Measurements from ENCODE around the gene RTL1.

Gene RTL1

GRCh38 chr14:100878271-100879146 is 25.0 kb downstream of the RTL1 start:
- Histone ChIP-seq H3K79me2 (ENCODE audit: low read length) (no peaks in the 10 kb centered on the region), H3K27me3 (ENCODE audit: low read depth, low read length) (no peaks in the 10 kb centered on the region), H3K27ac (ENCODE audit: low read length) (no peak overlapping the region), H3K4me2 (ENCODE audit: low read length) (no peak overlapping the region), H3K9ac (ENCODE audit: low read length) (no peak overlapping the region), H3K4me3 (ENCODE audit: low read length) (no peak overlapping the region), H3K9me3 (ENCODE audit: insufficient read depth, low read length) (no peaks in the 10 kb centered on the region), H3K4me1 (ENCODE audit: low read length) (no peaks in the 10 kb centered on the region), H4K20me1 (ENCODE audit: insufficient read depth, low read length) (no peaks in the 10 kb centered on the region), H2AFZ (ENCODE audit: low read depth, low read length) (no peak overlapping the region), H3K36me3 (replicated peaks; ENCODE audit: low read depth, low read length) (no peaks in the 10 kb centered on the region)
- TF ChIP-seq CTCF (IDR thresholded peaks at IDR 0.05; ENCODE audit: low read depth, low read length) = no peak
- no peak for TF ChIP-seq EZH2phosphoT487 (IDR thresholded peaks at IDR 0.05; ENCODE audit: low read depth)

DNA sequence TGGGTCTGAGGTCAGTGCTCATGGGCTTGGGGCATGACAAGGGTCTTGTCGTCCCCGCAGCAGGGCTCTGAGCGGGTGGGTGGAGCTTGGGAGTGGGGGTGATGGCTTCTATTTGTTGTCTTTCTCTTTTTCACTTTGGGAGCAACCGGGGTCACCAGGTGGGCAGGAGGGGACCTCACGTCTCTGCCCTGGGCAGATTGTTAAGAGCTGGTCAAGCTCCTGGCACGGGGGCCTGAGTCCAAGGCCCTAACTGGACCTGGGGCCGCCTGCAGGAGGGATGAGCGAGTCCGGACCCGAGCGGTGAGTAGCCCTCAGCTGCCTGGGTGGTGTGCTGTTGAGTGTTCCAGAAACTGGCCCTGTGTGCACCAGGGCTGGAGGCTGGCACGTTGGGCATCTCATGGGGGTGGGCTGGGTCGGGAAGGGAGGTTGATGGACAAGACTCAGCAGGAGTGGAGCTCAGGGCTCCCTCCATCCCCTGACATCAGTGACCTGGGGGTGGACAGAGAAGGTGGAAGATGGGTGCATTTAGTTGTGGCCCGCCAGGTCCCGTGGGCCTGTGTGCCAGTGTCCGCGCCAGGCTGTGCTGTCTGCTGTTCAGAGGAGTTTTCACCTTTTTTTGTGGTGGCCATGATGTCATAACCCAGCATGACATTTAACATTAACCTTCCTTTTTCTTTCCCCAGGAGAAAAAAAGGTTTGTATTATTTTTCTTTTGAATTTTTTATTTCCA is 27.5 kb downstream of the RTL1 start:
- Histone ChIP-seq H3K27me3 (ENCODE audit: low read depth, low read length) (no peaks in the 10 kb centered on the region), H3K4me1 (ENCODE audit: low read length) (no peaks in the 10 kb centered on the region), H3K27ac (ENCODE audit: low read length) (no peak overlapping the region), H4K20me1 (ENCODE audit: insufficient read depth, low read length) (no peaks in the 10 kb centered on the region), H3K9me3 (ENCODE audit: insufficient read depth, low read length) (no peaks in the 10 kb centered on the region), H3K4me3 (ENCODE audit: low read length) (no peak overlapping the region), H3K36me3 (replicated peaks; ENCODE audit: low read depth, low read length) (no peaks in the 10 kb centered on the region), H3K79me2 (ENCODE audit: low read length) (no peaks in the 10 kb centered on the region), H3K4me2 (ENCODE audit: low read length) (no peak overlapping the region), H2AFZ (ENCODE audit: low read depth, low read length) (no peak overlapping the region), H3K9ac (ENCODE audit: low read length) (no peak overlapping the region)
- no peak for TF ChIP-seq EZH2phosphoT487 (IDR thresholded peaks at IDR 0.05; ENCODE audit: low read depth)
- no peak for TF ChIP-seq CTCF (IDR thresholded peaks at IDR 0.05; ENCODE audit: low read depth, low read length)

DNA sequence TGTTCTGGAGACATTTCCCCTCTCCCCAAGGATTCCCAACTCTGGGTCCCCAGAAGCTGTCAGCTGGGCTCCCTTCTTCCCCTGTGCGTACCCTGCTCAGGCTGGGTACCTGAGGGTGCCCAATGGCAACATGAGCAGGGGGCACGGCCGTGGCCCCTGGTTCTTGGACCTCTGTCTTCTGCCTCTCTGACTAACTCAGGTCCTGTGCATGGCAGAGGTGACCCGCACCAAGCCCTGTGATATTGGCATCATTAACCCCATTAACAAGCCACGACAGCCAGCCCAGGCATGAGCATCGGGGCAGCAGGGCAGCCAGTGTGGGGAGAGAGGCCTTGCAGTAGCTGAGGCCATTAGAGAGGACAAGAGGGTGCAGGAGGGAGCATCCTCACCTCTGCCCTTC is 28.4 kb downstream of the RTL1 start:
- Histone ChIP-seq H3K4me3 (ENCODE audit: low read length) (no peak overlapping the region), H3K27ac (ENCODE audit: low read length) (no peak overlapping the region), H3K4me2 (ENCODE audit: low read length) (no peak overlapping the region), H3K9ac (ENCODE audit: low read length) (no peak overlapping the region), H3K4me1 (ENCODE audit: low read length) (no peaks in the 10 kb centered on the region), H3K27me3 (ENCODE audit: low read depth, low read length) (no peaks in the 10 kb centered on the region), H3K9me3 (ENCODE audit: insufficient read depth, low read length) (no peaks in the 10 kb centered on the region), H2AFZ (ENCODE audit: low read depth, low read length) (no peak overlapping the region), H3K79me2 (ENCODE audit: low read length) (no peaks in the 10 kb centered on the region), H4K20me1 (ENCODE audit: insufficient read depth, low read length) (no peaks in the 10 kb centered on the region), H3K36me3 (replicated peaks; ENCODE audit: low read depth, low read length) (no peaks in the 10 kb centered on the region)
- no peak for TF ChIP-seq CTCF (IDR thresholded peaks at IDR 0.05; ENCODE audit: low read depth, low read length)
- TF ChIP-seq EZH2phosphoT487 (IDR thresholded peaks at IDR 0.05; ENCODE audit: low read depth) = no peak

DNA sequence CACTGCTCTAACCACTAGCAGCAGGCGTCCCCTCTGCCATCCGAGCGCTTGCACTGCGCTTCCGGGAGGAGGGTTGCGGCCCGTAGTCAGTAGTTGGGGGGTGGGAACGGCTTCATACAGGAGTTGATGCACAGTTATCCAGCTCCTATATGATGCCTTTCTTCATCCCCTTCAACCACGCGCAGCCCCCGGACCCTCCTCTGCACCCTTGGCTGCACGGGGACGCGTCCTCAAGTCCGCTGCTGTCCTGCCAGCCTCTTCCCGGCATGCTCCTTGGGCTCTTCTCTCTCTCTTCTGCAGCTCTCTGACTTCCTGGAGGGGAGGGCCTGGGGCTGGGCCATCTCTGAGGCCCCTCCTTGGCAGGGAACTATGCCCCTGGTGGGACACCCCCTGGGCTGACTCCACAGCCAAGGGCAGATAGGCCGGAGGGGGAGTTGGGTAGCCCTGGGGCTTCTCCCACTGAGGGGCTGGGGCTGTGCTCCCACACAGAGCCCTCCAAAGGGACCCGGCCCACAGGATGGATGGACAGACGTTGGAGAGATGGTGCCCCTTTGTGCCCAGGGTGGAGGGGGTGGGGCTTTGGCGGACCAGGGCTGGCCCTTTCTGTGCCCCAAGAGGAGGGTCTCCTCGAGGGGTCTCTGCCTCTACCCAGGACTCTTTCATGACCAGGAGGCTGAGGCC is 29.0 kb downstream of the RTL1 start:
- no peak for TF ChIP-seq CTCF (IDR thresholded peaks at IDR 0.05; ENCODE audit: low read depth, low read length)
- TF ChIP-seq EZH2phosphoT487 (IDR thresholded peaks at IDR 0.05; ENCODE audit: low read depth) = no peak
- Histone ChIP-seq H3K4me2 (ENCODE audit: low read length) (no peak overlapping the region), H3K4me1 (ENCODE audit: low read length) (no peaks in the 10 kb centered on the region), H3K9me3 (ENCODE audit: insufficient read depth, low read length) (no peaks in the 10 kb centered on the region), H4K20me1 (ENCODE audit: insufficient read depth, low read length) (no peaks in the 10 kb centered on the region), H3K27ac (ENCODE audit: low read length) (no peak overlapping the region), H3K36me3 (replicated peaks; ENCODE audit: low read depth, low read length) (no peaks in the 10 kb centered on the region), H3K27me3 (ENCODE audit: low read depth, low read length) (no peaks in the 10 kb centered on the region), H2AFZ (ENCODE audit: low read depth, low read length) (no peak overlapping the region), H3K79me2 (ENCODE audit: low read length) (no peaks in the 10 kb centered on the region), H3K9ac (ENCODE audit: low read length) (no peak overlapping the region), H3K4me3 (ENCODE audit: low read length) (no peak overlapping the region)
